Keratinocyte (primary cell): ENCODE data around the gene CUX1. TPM values are rescaled to one million over a fixed set of nuclear protein-coding genes. Genes with fewer than 3 reads are reported as not detected.

ENCODE experiments used
- DNase-seq: peaks from one replicate; pipeline ENCODE4 v3.0.0-alpha.2; 2011; ENCODE audit warnings: low read depth, missing footprints, low spot score
- FAIRE-seq: peaks from 2 replicates; lab custom pipeline; 2011; peaks lifted over from hg19 to GRCh38; lab: Jason Lieb, UNC
- H2AFZ ChIP-seq: 2 replicates; pipeline ENCODE4 v1.6.0; 2012; ENCODE audit warnings: low read length, control low read depth, inconsistent platforms; ENCODE audit not compliant: control insufficient read depth
- H3K27ac ChIP-seq: 2 replicates; pipeline ENCODE4 v1.5.1; 2011; ENCODE audit warnings: low read length; ENCODE audit not compliant: control insufficient read depth, insufficient read depth
- H3K27me3 ChIP-seq: 3 replicates; pipeline ENCODE4 v1.6.0; 2011; ENCODE audit warnings: low read length; ENCODE audit not compliant: control insufficient read depth, insufficient read depth; ENCODE audit errors: extremely low read depth
- H3K36me3 ChIP-seq, 2 experiments: 2 replicates in 1 of 2; 3 replicates in 1 of 2; pipeline ENCODE4 v1.5.1; 2011; ENCODE audit warnings: low read length in 2 of 2, mild to moderate bottlenecking in 1 of 2; ENCODE audit not compliant: control insufficient read depth in 2 of 2, insufficient read depth in 2 of 2; ENCODE audit errors: extremely low read depth in 1 of 2
- H3K4me1 ChIP-seq: 3 replicates; pipeline ENCODE4 v1.5.1; 2011; ENCODE audit warnings: low read length; ENCODE audit not compliant: control insufficient read depth, insufficient read depth; ENCODE audit errors: extremely low read depth
- H3K4me2 ChIP-seq: 3 replicates; pipeline ENCODE4 v1.6.0; 2011; ENCODE audit warnings: low read depth, low read length; ENCODE audit not compliant: control insufficient read depth, insufficient read depth; ENCODE audit errors: extremely low read depth
- H3K4me3 ChIP-seq, 3 experiments: fragments of 200-600 bp in 1 of 3; sonication (generic) in 1 of 3; 2 replicates in 2 of 3; 3 replicates in 1 of 3; pipeline ENCODE4 v1.5.1; 2011 to 2016; ENCODE audit warnings: low read length in 3 of 3, mild to moderate bottlenecking in 3 of 3, control low read depth in 2 of 3, inconsistent platforms in 1 of 3, low read depth in 1 of 3, mixed read lengths in 1 of 3, mixed run types in 1 of 3, moderate library complexity in 1 of 3; ENCODE audit not compliant: control insufficient read depth in 2 of 3, insufficient read depth in 2 of 3; ENCODE audit errors: extremely low read depth in 1 of 3
- H3K79me2 ChIP-seq: 2 replicates; pipeline ENCODE4 v1.6.0; 2012; ENCODE audit warnings: low read length; ENCODE audit not compliant: control insufficient read depth, insufficient read depth
- H3K9ac ChIP-seq: 3 replicates; pipeline ENCODE4 v1.6.0; 2011; ENCODE audit warnings: low read length; ENCODE audit not compliant: control insufficient read depth, insufficient read depth; ENCODE audit errors: extremely low read depth
- H3K9me1 ChIP-seq: 3 replicates; pipeline ENCODE4 v1.6.0; 2011; ENCODE audit warnings: low read length; ENCODE audit not compliant: control insufficient read depth, insufficient read depth; ENCODE audit errors: extremely low read depth
- H3K9me3 ChIP-seq: 2 replicates; pipeline ENCODE4 v1.5.1; 2012; ENCODE audit warnings: low read depth, low read length; ENCODE audit not compliant: control insufficient read depth
- H4K20me1 ChIP-seq: 3 replicates; pipeline ENCODE4 v1.6.0; 2011; ENCODE audit warnings: low read length; ENCODE audit not compliant: control insufficient read depth, insufficient read depth; ENCODE audit errors: extremely low read depth
- EZH2 ChIP-seq: IDR thresholded peaks from one replicate; pipeline ENCODE4 v1.6.1; 2012; ENCODE audit warnings: inconsistent platforms, mild to moderate bottlenecking, low read length, moderate library complexity
- dilution Hi-C: fragments of 300-500 bp; cut with MboI; formaldehyde crosslinking; loops from one replicate; pipeline ENCODE4 v1.7.0; 2020; ENCODE audit warnings: low sequenced_read_pairs; ENCODE audit not compliant: extremely low pct_ligation_motif_present
- polyA plus RNA-seq, 5 experiments: library from polyadenylated mRNA; depleted of rRNA in 3 of 5; stranded (reverse) in 3 of 5; stranded (forward) in 1 of 5; unstranded in 1 of 5; fragments of >200 nt; gene quantifications; 1 replicate in 1 of 5; 2 replicates in 3 of 5; 3 replicates in 1 of 5; pipeline versions ENCODE4 v1.2.1 to v1.2.3, GENCODE V29; 2011 to 2012; ENCODE audit warnings: missing spikeins in 2 of 5, low read depth in 1 of 5, low replicate concordance in 1 of 5
- TF ChIP-seq, protein P1 (sequence below), 3 experiments: IDR thresholded peaks in 1 of 3; conservative IDR thresholded peaks in 1 of 3; optimal IDR thresholded peaks in 1 of 3; 2 replicates in 2 of 3; 3 replicates in 1 of 3; pipeline versions ENCODE3 to v1.5.1; 2011; ENCODE audit warnings: low read length in 3 of 3, mild to moderate bottlenecking in 3 of 3, moderate library complexity in 2 of 3, control low read depth in 1 of 3, inconsistent platforms in 1 of 3; ENCODE audit not compliant: insufficient read depth in 2 of 3; ENCODE audit errors: extremely low read depth in 1 of 3

CUX1 gene
- polyA plus RNA-seq, 1 donor (not counting 4 experiments of a cell fraction or from before 2014, with no cell fraction given) = 18.3 TPM

- H3K36me3 ChIP-seq = no peaks in the 10 kb centered on the region
- H3K4me2 ChIP-seq = no peak overlapping the region
- no peak for DNase-seq
- H3K9ac ChIP-seq = no peak overlapping the region
- H3K9me3 ChIP-seq = no peaks in the 10 kb centered on the region
- no peak overlapping the region for H2AFZ ChIP-seq
- H3K79me2 ChIP-seq = no peaks in the 10 kb centered on the region
- no peak overlapping the region for H3K4me3 ChIP-seq
- no peaks in the 10 kb centered on the region for H3K9me1 ChIP-seq
- TF ChIP-seq, protein P1, sequence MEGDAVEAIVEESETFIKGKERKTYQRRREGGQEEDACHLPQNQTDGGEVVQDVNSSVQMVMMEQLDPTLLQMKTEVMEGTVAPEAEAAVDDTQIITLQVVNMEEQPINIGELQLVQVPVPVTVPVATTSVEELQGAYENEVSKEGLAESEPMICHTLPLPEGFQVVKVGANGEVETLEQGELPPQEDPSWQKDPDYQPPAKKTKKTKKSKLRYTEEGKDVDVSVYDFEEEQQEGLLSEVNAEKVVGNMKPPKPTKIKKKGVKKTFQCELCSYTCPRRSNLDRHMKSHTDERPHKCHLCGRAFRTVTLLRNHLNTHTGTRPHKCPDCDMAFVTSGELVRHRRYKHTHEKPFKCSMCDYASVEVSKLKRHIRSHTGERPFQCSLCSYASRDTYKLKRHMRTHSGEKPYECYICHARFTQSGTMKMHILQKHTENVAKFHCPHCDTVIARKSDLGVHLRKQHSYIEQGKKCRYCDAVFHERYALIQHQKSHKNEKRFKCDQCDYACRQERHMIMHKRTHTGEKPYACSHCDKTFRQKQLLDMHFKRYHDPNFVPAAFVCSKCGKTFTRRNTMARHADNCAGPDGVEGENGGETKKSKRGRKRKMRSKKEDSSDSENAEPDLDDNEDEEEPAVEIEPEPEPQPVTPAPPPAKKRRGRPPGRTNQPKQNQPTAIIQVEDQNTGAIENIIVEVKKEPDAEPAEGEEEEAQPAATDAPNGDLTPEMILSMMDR (optimal IDR thresholded peaks at IDR 0.05 in 1 of 3, IDR thresholded peaks at IDR 0.05 in 1 of 3, conservative IDR thresholded peaks at IDR 0.05 in 1 of 3; ENCODE audit: extremely low read depth in 1 of 3, insufficient read depth in 2 of 3, low read length in 3 of 3) = no peak
- no peak for TF ChIP-seq EZH2
- dilution Hi-C loops = no loop called here
- H3K27ac ChIP-seq = no peak overlapping the region
- peaks cover 13% of the 10 kb centered on the region for H3K27me3 ChIP-seq
- no peaks in the 10 kb centered on the region for H3K4me1 ChIP-seq
- no peaks in the 10 kb centered on the region for H4K20me1 ChIP-seq
- FAIRE-seq = no peak
Observed at GRCh38 chr7:102296514-102296913, 479.1 kb downstream of the CUX1 start.

GRCh38 chr7:102297487-102298218, 480.2 kb downstream of the CUX1 start:
- H3K9me3 ChIP-seq = no peaks in the 10 kb centered on the region
- DNase-seq = no peak
- H4K20me1 ChIP-seq = no peaks in the 10 kb centered on the region
- H3K79me2 ChIP-seq = no peaks in the 10 kb centered on the region
- dilution Hi-C loops = no loop called here
- no peaks in the 10 kb centered on the region for H3K4me1 ChIP-seq
- H3K4me2 ChIP-seq = no peak overlapping the region
- TF ChIP-seq, protein P1 (optimal IDR thresholded peaks at IDR 0.05 in 1 of 3, IDR thresholded peaks at IDR 0.05 in 1 of 3, conservative IDR thresholded peaks at IDR 0.05 in 1 of 3; ENCODE audit: extremely low read depth in 1 of 3, insufficient read depth in 2 of 3, low read length in 3 of 3) = no peak
- TF ChIP-seq EZH2 = no peak
- H3K9me1 ChIP-seq = no peaks in the 10 kb centered on the region
- FAIRE-seq = no peak
- H2AFZ ChIP-seq = no peak overlapping the region
- H3K36me3 ChIP-seq = no peaks in the 10 kb centered on the region
- peaks cover 10% of the 10 kb centered on the region for H3K27me3 ChIP-seq
- H3K4me3 ChIP-seq = no peak overlapping the region
- H3K9ac ChIP-seq = no peak overlapping the region
- H3K27ac ChIP-seq = no peak overlapping the region
